ENCODE results near the gene COL1A1.

COL1A1 gene

DNA sequence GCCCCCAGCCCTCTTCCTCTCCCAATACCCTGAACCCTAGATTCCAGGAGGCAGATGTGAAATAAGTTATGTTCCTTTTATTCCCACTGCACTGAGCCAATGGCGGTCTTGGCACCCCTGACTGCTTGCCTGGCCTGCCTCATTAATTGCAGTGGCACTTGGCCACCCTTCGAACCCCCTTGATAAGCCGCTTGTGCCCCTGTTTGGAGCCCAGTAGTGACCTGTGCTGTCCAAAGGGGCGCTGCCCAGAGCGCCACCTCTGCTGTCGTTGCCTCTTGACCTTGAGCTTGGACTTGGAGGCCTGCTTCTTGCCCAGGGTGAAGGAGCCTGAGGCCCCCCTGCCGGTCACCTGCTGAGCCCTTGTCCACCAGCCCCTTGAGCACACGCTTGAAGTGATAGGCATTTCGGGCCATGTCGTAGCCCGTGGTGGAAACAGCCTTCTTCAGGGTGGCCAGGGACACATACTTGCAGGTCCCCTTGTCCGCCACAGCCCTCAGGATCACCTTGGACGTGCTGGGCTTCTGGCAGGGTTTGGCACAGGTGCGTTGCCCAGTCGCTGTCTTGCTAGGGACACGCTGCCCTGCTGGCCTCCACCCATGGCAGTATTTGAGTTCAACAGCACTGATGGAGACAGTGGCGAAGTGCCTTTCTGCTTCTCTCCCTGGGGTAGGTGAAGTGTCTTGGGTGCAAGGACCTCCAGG, 29.9 kb downstream of the COL1A1 start:
- DNase-seq (ENCODE audit: low spot score): no peak

DNA sequence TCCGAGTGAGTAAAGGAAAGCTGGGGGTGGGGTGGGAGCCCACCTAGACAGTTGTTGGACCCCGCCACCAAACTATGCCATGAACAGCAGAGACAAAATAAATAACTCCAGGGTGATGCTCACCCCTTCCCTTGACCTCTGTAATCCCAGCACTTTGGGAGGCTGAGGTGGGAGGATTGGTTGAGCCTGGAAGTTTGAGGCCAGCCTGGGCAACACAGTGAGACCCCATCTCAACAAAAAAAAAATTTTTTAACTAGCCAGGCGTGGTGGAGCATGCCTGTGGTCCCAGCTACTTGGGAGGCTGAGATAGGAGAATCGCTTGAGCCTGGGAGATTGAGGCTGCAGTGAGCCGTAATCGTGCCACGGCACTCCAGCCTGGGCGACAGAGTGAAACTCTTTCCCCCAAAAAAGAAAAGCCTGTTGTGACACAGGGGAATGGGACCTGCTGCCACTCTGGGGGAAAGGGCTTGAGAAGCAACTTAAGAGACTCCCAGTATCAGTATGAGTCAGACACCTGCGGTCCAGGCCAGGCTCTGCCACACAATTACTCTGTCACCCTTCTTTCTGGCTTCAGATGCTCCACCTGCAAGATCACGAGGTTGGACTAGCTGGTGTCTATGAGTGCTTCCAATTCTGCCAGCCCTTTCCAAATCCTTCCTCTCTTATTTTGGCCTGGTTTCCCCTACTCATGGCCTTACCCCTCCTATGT, 30.6 kb downstream of the COL1A1 start:
- no peak for DNase-seq (ENCODE audit: low spot score)

DNA sequence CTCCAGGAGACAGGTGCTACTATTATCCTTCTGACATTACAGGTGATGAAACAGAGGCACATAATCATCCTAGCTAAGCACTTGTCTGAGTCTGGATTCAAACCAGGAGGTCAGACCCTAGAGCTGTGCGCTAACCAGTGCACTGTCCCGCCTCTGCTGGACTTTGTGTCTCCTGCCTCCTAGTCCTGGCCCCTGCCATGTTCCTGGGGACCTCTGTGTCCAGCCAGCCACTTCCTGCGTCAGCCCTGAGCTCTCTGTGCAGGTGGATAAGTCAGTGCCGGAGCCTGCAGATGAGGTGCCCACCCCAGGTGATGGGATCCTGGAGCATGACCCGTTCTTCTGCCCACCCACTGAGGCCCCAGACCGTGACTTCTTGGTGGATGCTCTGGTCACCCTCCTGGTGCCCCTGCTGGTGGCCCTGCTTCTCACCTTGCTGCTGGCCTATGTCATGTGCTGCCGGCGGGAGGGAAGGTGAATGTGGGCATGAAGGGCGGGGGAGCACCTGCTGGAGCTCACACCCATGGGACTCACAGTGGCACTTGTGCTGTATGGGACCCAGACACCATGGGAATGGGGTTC, 31.5 kb downstream of the COL1A1 start:
- no peak for DNase-seq (ENCODE audit: low spot score)

DNA sequence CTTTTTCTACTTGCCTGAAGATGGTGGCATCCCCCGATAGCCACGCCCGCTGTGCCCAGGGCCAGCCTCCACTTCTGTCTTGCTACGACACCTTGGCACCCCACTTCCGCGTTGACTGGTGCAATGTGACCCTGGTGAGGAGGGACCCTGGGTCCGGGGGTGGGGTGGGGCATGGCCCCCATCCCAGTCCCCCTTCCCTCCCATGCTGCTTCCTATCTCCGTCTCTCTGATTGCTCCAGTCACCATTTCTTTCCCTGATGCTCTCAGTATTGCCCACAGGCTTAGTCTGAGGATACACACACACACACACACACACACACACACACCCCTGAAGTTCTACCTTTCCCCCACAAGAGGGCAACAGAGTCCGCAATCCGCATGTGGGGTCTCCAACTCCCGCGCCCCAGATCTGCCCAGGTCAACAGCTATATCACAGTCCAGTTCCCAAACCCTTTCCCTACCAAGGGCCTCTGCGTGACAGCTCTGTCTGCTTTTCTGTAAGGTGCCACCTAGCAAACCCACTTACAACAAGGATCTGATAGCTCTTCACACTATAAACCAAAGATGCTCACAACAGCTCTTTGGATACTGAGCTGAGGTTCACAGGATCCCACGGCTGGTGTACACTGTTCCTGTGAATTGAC, 32.2 kb downstream of the COL1A1 start:
- peak; percentile 63 for DNase-seq (ENCODE audit: low spot score)

DNA sequence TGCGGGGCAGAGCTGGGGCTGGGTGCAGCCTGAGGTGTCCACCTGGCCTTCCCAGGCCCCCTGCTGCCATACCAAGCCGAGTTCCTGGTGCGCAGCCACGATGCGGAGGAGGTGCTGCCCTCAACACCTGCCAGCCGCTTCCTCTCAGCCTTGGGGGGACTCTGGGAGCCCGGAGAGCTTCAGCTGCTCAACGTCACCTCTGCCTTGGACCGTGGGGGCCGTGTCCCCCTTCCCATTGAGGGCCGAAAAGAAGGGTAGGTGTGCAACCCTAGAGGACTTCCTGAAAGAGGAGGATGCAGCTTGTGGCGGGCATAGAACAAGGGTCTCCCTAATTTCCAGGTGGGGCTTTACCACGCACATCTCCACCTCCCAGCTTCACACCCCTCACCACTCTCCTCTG, 33.1 kb downstream of the COL1A1 start:
- DNase-seq (ENCODE audit: low spot score): no peak

DNA sequence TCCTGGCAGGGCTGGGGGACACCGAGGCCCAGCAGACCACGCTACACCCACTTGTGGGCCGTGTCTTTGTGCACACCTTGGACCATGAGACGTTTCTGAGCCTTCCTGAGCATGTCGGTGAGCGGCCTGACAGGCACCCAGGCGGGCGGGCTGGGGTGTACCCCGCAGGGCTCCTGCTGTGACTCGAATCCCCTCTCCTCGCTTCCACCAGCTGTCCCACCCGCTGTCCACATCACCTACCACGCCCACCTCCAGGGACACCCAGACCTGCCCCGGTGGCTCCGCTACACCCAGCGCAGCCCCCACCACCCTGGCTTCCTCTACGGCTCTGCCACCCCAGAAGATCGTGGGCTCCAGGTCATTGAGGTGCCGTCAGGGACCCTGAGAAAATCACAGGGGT, 34.1 kb downstream of the COL1A1 start:
- DNase-seq (ENCODE audit: low spot score): no peak

DNA sequence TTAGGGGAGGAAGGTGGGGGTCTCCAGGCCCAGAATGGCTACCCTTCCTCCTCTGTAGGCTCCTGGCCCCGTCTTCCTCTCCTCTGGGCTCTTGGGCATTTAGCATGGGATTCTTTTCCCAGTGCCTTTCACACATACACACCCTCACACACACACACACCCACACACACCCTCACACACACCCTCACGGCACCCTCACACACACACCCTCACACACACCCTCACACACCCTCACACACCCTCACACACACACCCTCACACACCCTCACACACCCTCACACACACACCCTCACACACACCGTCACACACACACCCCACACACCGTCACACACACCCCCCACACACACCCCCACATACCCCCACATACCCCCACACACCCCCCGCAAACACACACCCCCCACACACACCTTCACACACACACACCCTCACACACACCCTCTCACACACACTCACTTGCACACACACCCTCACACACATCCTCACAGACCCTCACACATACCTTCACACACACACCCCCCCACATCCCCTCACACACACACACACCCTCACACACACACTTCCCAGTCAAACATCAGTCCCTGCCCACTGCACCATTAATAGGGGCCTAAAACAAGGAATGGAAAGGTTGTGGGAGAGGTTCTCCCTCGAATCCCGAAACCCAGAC, 34.8 kb downstream of the COL1A1 start:
- no peak for DNase-seq (ENCODE audit: low spot score)

DNA sequence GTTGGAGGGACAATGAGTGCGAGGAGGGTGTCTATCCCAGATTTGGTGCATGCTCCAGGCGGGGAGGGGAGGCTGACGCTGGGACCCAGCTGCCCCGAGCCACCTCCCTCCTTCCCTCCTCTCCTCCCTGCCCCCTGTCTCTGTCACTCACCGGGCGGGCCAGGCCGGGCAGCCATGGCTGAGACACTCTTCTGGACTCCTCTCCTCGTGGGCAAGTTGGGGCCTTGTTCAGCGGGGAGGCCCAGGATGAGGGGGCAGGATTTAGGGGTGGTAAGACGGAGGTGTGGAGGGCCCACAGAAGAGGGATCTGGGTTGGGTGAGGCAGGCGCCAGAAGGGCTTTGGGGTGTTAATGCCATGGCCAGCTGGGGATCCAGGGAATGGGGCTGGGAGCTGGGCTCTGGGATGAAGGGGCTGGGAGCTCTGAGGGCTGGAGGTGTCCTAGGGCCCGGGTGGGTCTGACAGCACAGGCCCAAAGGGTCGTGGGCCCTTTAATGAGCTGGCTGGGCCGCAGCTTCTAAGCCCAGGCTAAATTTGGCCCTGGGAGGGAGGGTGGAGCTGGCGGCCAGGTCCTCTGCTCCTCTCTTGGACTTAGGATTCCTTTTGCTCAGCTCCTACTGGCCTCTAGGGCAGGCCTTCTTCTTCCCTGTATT, 35.4 kb downstream of the COL1A1 start, which contains the start of gene SGCA:
SGCA (plus strand) TSS at position 139 of the 651 bp plus-strand sequence; CDS start at position 175, 36 bp downstream.
- DNase-seq (ENCODE audit: low spot score): no peak

DNA sequence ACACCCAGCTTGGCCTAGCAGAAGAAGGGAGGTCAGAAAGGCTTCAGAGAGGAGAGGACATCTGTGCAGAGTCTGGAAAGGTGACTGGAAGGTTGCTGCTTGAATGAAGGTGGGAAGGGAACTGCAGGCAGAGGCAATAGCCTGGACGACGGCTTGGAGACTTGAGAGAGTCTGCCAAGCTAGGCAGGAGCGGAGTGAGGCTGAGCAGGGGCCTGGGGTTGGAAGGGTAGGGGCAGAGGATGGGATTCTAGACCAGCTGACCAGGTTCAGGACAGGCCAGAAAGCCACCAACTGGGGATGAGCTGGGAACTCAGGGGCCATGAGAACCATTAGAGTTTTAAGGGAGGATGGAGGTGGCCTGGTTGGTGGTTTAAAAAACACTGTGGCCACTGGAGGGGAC, 36.0 kb downstream of the COL1A1 start:
- no peak for DNase-seq (ENCODE audit: low spot score)

DNA sequence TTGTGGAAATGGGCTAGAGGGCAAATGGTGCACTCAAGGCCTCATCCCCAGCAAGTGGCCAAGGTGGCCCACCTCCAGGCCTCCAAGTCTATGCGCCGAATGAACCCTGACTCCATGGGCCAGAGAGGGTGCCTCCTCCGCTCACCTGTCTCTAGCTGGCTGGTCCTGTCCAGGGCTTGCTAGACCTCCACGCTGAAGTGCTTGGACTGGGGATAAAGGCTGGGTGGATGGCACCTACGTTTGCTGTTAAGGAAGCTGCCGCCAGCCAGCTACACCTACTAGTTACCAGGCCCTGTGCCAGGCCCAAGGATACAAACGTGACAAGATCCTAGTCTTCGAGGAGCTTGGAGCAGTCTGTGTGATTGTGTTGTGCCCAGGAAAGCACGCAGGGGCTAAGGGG, 36.4 kb downstream of the COL1A1 start:
- DNase-seq (ENCODE audit: low spot score): no peak

DNA sequence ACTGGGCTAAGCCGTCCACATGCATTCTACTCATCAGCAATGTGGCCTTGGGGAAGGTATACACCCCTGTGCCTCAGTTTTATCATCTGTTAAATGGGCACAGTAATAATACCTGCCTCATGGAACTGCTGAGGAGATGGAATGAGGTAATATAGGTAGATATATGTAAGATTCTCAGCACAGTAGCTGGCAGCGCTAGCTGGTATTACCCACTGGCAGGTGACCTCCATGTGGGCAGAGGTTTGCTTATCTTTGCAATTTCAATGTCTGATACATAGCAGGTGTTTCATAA, 36.8 kb downstream of the COL1A1 start:
- no peak for DNase-seq (ENCODE audit: low spot score)

DNA sequence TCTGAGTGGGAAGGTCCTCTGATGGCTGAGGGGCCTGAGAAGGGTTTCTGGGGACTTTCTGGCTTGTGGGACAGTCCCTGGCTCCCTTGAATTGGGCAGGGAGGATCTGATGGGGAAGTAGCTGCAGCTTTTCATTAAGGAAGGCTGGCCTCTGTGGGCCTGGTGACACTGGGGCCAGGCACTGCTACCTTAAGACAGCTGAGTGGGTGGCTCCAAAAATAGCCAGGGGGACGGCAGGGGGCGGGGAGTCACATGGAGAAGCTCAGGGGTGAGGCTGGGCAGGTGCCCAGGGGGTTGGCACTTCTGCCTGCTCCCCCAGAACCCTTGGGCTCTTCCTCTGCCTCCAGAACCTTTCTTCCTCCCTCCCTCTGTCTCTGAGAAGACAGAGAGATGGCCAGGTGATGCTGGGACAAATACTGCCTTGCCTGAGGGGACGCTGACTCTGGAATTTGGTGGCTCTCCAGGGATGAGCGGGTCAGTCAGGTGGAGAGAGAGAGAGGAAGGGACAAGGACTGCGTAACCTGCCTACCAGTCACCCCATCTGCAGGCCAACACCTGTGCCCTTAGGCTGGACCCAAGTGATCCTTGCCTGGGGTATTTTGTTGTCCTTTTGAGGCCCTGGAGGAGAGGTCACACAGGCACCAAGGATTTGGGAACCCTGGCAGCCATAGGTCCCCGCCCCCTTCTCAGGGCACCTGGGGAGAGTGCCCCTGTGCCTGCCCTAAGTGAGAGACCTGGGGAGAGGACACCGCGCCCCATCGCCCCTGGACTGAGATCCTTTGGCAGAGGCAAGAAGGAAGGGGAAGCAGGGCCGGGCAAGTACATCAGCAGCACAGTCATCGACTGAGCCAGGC, 37.4 kb downstream of the COL1A1 start:
- DNase-seq (ENCODE audit: low spot score): no peak

DNA sequence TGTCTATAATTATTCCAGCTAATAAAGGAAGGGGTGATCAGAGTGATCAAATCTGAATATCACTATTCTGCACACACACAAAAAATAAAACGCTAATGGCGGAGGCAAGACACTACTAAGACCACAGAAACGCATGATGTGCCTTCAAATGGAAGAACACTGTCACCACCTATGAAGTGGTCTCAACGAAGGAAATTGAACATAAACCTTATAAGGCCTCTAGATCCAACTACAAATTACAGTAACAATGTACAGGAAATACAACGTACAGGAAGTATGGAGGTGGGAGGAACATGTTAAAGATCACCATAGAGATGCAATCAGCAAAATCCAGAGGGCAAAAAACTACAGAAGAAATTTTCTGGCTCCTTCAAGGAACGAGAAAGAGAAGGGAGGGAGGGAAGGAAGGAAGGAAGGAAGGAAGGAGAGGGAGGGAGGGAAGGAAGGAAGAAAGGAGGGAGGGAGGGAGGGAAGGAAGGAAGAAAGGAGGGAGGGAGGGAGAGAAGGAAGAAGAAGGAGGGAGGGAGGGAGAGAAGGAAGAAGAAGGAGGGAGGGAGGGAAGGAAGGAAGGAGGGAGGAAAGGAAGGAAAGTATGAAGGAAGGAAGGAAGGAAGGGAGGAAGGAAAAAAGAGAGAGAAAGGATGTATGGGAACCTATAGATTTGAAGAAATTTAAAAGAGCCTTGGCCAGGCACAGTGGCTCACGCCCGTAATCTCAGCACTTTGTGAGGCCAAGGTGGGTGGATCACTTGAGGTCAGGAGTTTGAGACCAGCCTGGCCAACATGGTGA, 38.8 kb downstream of the COL1A1 start:
- no peak for DNase-seq (ENCODE audit: low spot score)

DNA sequence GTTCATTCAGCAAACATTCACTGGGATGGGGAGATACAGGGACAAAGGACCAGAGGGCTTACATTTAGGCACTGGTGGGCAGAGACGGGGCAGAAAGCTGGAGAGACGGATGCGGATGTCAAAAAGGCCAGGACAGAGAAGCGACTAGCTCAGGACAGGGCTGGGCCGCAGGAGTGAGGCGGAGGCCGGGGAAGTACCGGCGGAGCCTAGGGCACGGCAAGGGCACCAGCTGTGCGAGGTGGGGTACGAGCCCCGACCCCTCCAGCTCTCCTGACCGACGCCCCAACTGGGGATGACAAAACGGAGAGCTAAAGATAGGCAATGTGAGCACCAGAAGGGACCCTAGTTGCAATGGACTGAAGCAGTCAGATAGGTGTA, 39.5 kb downstream of the COL1A1 start:
- no peak for DNase-seq (ENCODE audit: low spot score)

DNA sequence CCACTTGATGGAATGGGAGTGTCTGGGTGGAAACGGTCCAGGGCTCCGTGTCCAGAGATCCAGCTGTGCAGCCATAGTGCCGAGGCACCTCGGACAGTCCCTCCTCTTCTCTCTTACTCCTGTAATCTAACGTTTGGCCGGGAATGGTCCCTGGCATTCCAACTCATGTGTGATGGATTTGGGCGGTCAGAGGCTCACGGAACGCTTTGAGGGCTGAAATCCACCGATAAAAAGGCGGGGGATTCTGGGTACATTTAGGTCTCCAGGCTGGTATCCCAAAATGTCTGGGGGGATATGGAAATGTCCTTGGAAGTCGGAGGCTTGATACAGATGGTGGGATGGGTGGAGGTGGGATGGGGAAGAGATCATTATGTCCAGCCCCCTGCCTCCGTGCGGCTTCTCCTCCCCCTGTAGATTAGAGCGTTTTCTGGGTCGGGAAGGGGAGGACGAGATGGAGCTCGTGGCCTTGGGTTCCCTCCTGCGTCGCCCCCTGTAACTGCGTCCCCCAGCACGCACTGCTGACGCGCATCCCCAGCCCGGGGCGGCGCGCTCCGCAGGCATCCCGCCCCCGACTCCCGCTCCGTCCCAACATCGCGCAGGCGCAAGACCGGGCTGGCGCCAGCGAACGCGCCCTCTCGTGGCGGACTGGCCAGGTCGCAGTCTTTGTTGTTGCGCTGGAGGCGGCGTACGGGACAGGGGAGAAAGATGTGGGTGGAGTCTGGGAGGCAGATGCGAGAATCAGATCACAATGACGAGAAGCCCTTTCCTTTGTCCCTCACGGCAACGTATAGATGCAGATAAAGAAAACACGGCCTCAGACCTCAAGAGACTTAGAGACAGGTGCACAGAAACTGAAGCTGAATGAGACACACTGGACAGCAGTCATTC, 40.2 kb downstream of the COL1A1 start:
- DNase-seq (ENCODE audit: low spot score): peak; percentile 93

DNA sequence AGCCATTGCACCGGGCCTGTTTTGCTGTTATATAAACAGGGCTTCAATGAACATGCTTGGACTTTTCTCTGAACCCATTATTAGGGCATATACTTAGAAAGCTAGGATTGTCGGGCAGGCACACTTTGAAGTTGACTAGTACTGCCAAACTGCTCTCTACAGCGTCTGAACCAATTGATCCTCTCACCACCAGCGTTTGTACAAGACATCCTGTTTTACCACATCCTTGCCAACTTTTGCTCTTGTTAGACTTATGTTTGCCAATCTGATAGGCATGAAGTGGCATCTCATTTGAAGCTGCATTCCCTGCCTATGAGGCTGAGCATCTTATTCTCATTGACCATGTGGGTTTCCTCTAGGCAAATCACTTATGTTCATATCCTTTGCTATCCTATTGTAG, 43.5 kb downstream of the COL1A1 start:
- peak; percentile 51 for DNase-seq (ENCODE audit: low spot score)

DNA sequence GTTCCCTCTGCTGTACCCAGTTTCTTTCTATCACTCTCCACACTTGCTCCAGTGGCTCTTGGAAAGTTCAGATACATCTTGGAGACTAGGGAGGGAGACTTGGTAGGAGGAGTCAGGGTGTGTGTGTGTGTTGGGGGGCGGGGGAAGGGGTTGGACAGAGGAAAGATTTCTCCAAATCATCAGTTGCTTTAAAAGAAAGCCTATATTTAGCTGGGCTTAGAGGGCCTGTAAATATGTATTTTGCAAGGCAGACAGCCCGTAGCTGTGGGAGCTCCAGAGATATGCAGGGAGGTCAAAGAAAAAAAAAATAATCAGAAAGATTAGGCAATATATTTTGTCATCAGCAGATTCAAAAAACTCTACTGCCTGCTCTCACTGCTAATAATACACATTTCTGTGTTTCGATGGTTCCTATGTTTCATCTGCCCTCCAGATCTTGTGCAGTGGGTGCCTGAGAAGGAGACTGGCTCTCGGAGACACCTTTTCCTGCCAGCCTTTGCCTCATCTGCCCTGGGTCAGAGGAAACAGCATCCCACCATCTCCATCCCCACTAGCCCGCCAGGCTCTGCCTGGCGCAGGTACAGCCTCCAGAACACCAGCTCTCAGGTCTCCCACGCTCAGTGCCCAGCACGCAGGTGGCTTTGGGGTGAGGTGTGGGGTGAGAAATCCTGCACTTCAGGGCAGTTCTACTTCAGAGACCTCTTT, 46.2 kb downstream of the COL1A1 start:
- no peak for DNase-seq (ENCODE audit: low spot score)

DNA sequence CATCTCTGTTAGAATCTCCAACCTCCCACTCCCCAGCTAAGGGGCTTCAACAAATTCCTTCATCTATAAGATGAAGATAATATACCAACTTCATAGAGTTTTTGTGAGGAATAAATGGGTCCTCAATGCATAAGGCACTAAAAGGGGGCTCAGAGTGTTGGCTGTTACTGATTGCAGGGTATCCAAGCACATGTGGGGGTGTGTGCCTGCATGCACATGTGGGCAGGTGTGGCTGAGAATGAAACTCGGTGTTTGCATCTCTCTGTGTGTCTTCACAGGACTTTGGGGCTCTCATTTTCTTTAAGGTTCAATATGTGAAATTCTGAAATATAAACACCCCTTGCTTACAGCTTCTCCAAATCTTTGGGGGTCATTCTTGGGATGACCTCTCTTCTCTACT, 46.8 kb downstream of the COL1A1 start:
- no peak for DNase-seq (ENCODE audit: low spot score)

All from CD4-positive, alpha-beta T cell treated with Interleukin-6 at 100 ng/mL for 8 hours (primary cell).